Keratinocyte (primary cell): ENCODE data around the gene GALNT14. TPM values are rescaled to one million over a fixed set of nuclear protein-coding genes. Genes with fewer than 3 reads are reported as not detected.

Experiments
- DNase-seq: peaks from one replicate; pipeline ENCODE4 v3.0.0-alpha.2; 2011; ENCODE audit warnings: low read depth, missing footprints, low spot score
- FAIRE-seq: peaks from 2 replicates; lab custom pipeline; 2011; peaks lifted over from hg19 to GRCh38; lab: Jason Lieb, UNC
- H2AFZ ChIP-seq: 2 replicates; pipeline ENCODE4 v1.6.0; 2012; ENCODE audit warnings: low read length, control low read depth, inconsistent platforms; ENCODE audit not compliant: control insufficient read depth
- H3K27ac ChIP-seq: 2 replicates; pipeline ENCODE4 v1.5.1; 2011; ENCODE audit warnings: low read length; ENCODE audit not compliant: control insufficient read depth, insufficient read depth
- H3K27me3 ChIP-seq: 3 replicates; pipeline ENCODE4 v1.6.0; 2011; ENCODE audit warnings: low read length; ENCODE audit not compliant: control insufficient read depth, insufficient read depth; ENCODE audit errors: extremely low read depth
- H3K36me3 ChIP-seq, 2 experiments: 2 replicates in 1 of 2; 3 replicates in 1 of 2; pipeline ENCODE4 v1.5.1; 2011; ENCODE audit warnings: low read length in 2 of 2, mild to moderate bottlenecking in 1 of 2; ENCODE audit not compliant: control insufficient read depth in 2 of 2, insufficient read depth in 2 of 2; ENCODE audit errors: extremely low read depth in 1 of 2
- H3K4me1 ChIP-seq: 3 replicates; pipeline ENCODE4 v1.5.1; 2011; ENCODE audit warnings: low read length; ENCODE audit not compliant: control insufficient read depth, insufficient read depth; ENCODE audit errors: extremely low read depth
- H3K4me2 ChIP-seq: 3 replicates; pipeline ENCODE4 v1.6.0; 2011; ENCODE audit warnings: low read depth, low read length; ENCODE audit not compliant: control insufficient read depth, insufficient read depth; ENCODE audit errors: extremely low read depth
- H3K4me3 ChIP-seq, 3 experiments: fragments of 200-600 bp in 1 of 3; sonication (generic) in 1 of 3; 2 replicates in 2 of 3; 3 replicates in 1 of 3; pipeline ENCODE4 v1.5.1; 2011 to 2016; ENCODE audit warnings: low read length in 3 of 3, mild to moderate bottlenecking in 3 of 3, control low read depth in 2 of 3, inconsistent platforms in 1 of 3, low read depth in 1 of 3, mixed read lengths in 1 of 3, mixed run types in 1 of 3, moderate library complexity in 1 of 3; ENCODE audit not compliant: control insufficient read depth in 2 of 3, insufficient read depth in 2 of 3; ENCODE audit errors: extremely low read depth in 1 of 3
- H3K79me2 ChIP-seq: 2 replicates; pipeline ENCODE4 v1.6.0; 2012; ENCODE audit warnings: low read length; ENCODE audit not compliant: control insufficient read depth, insufficient read depth
- H3K9ac ChIP-seq: 3 replicates; pipeline ENCODE4 v1.6.0; 2011; ENCODE audit warnings: low read length; ENCODE audit not compliant: control insufficient read depth, insufficient read depth; ENCODE audit errors: extremely low read depth
- H3K9me1 ChIP-seq: 3 replicates; pipeline ENCODE4 v1.6.0; 2011; ENCODE audit warnings: low read length; ENCODE audit not compliant: control insufficient read depth, insufficient read depth; ENCODE audit errors: extremely low read depth
- H3K9me3 ChIP-seq: 2 replicates; pipeline ENCODE4 v1.5.1; 2012; ENCODE audit warnings: low read depth, low read length; ENCODE audit not compliant: control insufficient read depth
- H4K20me1 ChIP-seq: 3 replicates; pipeline ENCODE4 v1.6.0; 2011; ENCODE audit warnings: low read length; ENCODE audit not compliant: control insufficient read depth, insufficient read depth; ENCODE audit errors: extremely low read depth
- EZH2 ChIP-seq: IDR thresholded peaks from one replicate; pipeline ENCODE4 v1.6.1; 2012; ENCODE audit warnings: inconsistent platforms, mild to moderate bottlenecking, low read length, moderate library complexity
- dilution Hi-C: fragments of 300-500 bp; cut with MboI; formaldehyde crosslinking; loops from one replicate; pipeline ENCODE4 v1.7.0; 2020; ENCODE audit warnings: low sequenced_read_pairs; ENCODE audit not compliant: extremely low pct_ligation_motif_present
- polyA plus RNA-seq, 5 experiments: library from polyadenylated mRNA; depleted of rRNA in 3 of 5; stranded (reverse) in 3 of 5; stranded (forward) in 1 of 5; unstranded in 1 of 5; fragments of >200 nt; gene quantifications; 1 replicate in 1 of 5; 2 replicates in 3 of 5; 3 replicates in 1 of 5; pipeline versions ENCODE4 v1.2.1 to v1.2.3, GENCODE V29; 2011 to 2012; ENCODE audit warnings: missing spikeins in 2 of 5, low read depth in 1 of 5, low replicate concordance in 1 of 5
- TF ChIP-seq, protein P1 (sequence below), 3 experiments: IDR thresholded peaks in 1 of 3; conservative IDR thresholded peaks in 1 of 3; optimal IDR thresholded peaks in 1 of 3; 2 replicates in 2 of 3; 3 replicates in 1 of 3; pipeline versions ENCODE3 to v1.5.1; 2011; ENCODE audit warnings: low read length in 3 of 3, mild to moderate bottlenecking in 3 of 3, moderate library complexity in 2 of 3, control low read depth in 1 of 3, inconsistent platforms in 1 of 3; ENCODE audit not compliant: insufficient read depth in 2 of 3; ENCODE audit errors: extremely low read depth in 1 of 3

GALNT14 gene
- polyA plus RNA-seq, 1 donor (not counting 4 experiments of a cell fraction or from before 2014, with no cell fraction given), result 27.4 TPM

- DNase-seq (no peak), FAIRE-seq (no peak)
- dilution Hi-C loops, result no loop called here
- Histone ChIP-seq H3K9me3 (no peaks in the 10 kb centered on the region), H2AFZ (no peak overlapping the region), H3K79me2 (no peaks in the 10 kb centered on the region), H3K27ac (no peak overlapping the region), H3K27me3 (no peaks in the 10 kb centered on the region), H3K9ac (no peak overlapping the region), H3K4me1 (no peaks in the 10 kb centered on the region), H4K20me1 (no peaks in the 10 kb centered on the region), H3K4me3 (no peak overlapping the region), H3K36me3 (peaks cover 3 to 4% of the 10 kb centered on the region in 2 experiments), H3K9me1 (no peaks in the 10 kb centered on the region), H3K4me2 (no peak overlapping the region)
- TF ChIP-seq, protein P1, sequence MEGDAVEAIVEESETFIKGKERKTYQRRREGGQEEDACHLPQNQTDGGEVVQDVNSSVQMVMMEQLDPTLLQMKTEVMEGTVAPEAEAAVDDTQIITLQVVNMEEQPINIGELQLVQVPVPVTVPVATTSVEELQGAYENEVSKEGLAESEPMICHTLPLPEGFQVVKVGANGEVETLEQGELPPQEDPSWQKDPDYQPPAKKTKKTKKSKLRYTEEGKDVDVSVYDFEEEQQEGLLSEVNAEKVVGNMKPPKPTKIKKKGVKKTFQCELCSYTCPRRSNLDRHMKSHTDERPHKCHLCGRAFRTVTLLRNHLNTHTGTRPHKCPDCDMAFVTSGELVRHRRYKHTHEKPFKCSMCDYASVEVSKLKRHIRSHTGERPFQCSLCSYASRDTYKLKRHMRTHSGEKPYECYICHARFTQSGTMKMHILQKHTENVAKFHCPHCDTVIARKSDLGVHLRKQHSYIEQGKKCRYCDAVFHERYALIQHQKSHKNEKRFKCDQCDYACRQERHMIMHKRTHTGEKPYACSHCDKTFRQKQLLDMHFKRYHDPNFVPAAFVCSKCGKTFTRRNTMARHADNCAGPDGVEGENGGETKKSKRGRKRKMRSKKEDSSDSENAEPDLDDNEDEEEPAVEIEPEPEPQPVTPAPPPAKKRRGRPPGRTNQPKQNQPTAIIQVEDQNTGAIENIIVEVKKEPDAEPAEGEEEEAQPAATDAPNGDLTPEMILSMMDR (optimal IDR thresholded peaks at IDR 0.05 in 1 of 3, IDR thresholded peaks at IDR 0.05 in 1 of 3, conservative IDR thresholded peaks at IDR 0.05 in 1 of 3; ENCODE audit: extremely low read depth in 1 of 3, insufficient read depth in 2 of 3, low read length in 3 of 3), result no peak
- TF ChIP-seq EZH2, result no peak
Observed at GRCh38 chr2:30926606-30927005, 211.6 kb downstream of the GALNT14 start.

DNA sequence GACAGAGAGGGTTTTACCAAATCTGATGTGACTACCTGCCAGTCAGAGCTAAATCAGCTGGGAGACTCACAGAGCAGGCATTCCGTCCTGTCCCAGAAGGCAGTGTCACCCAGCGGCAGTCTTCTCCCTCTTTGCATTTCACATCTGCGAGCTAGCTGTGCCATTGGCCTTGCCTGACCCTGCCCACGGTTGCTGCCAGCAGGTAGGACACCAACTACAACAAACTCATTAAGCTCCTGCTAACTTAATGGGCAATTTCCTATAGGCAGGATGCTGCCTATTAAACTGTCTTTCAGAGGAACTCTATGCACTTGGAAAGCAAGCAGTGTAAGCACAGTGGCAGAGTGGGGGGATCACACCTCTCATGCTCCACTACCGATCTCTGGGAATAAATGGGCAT is 214.6 kb downstream of the GALNT14 start:
- no peaks in the 10 kb centered on the region for H3K79me2 ChIP-seq
- no peak overlapping the region for H3K4me2 ChIP-seq
- no peaks in the 10 kb centered on the region for H3K27me3 ChIP-seq
- no peaks in the 10 kb centered on the region for H3K9me3 ChIP-seq
- H3K9ac ChIP-seq, result no peak overlapping the region
- no peak overlapping the region for H3K4me3 ChIP-seq
- dilution Hi-C loops, result no loop called here
- H3K4me1 ChIP-seq, result no peaks in the 10 kb centered on the region
- H3K9me1 ChIP-seq, result no peaks in the 10 kb centered on the region
- H3K27ac ChIP-seq, result no peak overlapping the region
- TF ChIP-seq, protein P1 (optimal IDR thresholded peaks at IDR 0.05 in 1 of 3, IDR thresholded peaks at IDR 0.05 in 1 of 3, conservative IDR thresholded peaks at IDR 0.05 in 1 of 3; ENCODE audit: extremely low read depth in 1 of 3, insufficient read depth in 2 of 3, low read length in 3 of 3), result no peak
- no peak for TF ChIP-seq EZH2
- H2AFZ ChIP-seq, result no peak overlapping the region
- FAIRE-seq (no peak), DNase-seq (no peak)
- peaks cover 4 to 6% of the 10 kb centered on the region in 2 experiments for H3K36me3 ChIP-seq
- no peaks in the 10 kb centered on the region for H4K20me1 ChIP-seq
